Stimulated activated naive CD8-positive, alpha-beta T cell treated with anti-CD3 and anti-CD28 coated beads, Interleukin-15, Interleukin-2, amounts not matched to agents 100 U/mL and 50 U/mL, for 24 hours (primary cell): ENCODE measurements around the gene SLCO4A1.
A peak's percentile ranks its signal among the peaks of the same experiment; 100 is the strongest.

Experiments used
- ATAC-seq: fragments of 150-1000 bp; cut with Tn5 transposase; one replicate; pipeline ENCODE4 v1.10.0; 2021
- DNase-seq: peaks from one replicate; pipeline ENCODE4 v3.0.0; 2021

The SLCO4A1 gene

DNA sequence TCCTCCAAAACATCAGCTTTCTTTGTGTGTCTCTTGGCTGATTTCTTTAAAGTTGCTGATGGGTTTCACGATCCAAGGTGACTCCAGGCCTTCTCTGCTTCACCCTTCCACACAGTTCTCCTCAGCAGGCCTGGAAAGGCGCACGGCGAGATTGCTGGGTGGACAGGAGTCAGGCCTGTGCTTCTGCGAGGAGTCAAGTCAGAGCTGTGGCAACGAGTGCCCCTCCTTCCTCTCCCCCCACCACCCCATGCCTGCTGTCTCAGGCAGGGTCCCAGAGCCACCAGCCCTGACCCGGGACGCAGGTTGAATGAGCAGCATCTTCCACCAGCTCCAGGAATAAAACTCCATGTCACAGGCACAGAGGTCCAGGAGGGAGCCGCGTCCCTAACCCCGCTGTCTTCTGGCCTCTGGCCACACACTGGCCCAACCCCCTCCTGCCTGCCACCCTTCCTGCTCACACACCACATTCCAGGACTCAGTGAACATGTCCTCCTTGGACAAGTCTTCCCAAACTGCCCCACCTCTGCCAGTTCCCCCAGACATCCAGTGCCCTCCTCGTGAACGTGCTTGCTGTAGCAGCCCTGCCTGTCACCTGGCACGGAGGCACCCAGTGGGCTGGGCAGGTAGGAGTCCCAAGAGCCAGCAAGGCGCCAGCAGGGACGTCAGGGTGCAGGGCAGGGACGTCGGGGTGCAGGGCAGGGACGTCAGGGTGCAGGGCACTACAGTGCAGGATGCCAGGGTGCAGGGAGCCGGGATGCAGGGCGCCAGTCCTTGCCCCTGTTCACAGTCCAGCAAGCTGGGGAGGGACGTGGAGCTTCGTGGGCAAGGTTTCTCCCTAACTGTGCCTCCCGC lies 59.1 kb downstream of the SLCO4A1 start:
- no peak for ATAC-seq
- no peak for DNase-seq

DNA sequence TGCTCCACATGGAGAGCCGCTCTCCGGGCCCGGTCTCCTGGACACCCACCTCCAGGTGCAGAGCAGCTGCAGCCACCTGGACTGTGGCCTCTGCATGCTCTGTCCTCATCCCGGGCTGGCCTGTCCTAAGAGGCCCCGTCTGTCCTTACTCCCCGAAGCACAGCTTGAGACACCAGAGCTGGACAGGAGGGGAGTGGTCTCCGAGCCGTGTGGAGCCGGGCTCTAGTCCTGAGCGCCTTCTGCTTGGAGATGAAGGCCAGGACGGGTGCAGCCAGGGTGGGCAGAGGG lies 59.7 kb downstream of the SLCO4A1 start:
- ATAC-seq = no peak
- no peak for DNase-seq

DNA sequence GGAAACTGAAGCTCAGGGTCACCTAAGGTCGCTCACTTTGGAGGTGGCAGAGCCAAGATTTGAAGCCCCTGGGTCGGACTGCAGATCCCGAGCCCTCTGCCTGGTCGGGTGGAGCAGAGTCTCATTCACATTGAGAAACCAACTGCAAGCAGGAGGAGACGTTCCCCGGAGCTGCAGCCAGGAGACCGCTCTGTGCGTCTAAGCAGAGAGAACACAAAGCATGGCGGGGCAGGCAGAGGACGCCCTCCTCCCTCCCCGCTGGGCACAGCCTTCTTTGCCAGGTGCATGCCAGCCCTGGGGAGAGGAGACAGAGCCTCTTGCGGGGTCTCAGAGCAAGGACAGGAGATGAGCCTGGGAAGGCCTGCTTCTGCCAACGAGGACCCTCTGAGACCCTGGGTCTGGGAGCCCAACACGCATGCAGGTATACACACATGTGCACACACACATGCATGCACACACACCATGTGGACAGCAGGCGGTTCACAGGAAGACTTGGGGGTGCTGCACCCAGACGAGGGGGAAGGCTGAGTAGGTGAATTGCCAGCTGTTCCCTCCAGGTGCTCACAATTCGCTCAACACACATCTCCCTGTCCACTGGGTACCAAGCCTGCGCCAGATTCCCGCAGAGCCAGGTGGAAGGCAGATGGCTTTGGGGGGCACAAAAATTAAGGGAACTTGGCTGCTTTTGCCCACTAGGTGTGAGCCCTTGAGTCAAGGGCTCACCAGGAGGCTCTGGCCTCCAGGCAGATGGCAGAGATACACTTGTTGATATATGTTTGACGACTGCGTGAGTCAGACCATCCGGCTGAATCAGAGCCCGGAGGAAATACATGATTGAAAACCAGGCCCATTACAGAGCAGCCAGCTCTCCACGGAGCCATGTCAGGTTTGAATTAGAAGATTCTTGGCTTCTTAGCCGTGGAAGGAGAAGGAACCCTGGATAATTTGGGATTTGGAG lies 60.9 kb downstream of the SLCO4A1 start:
- DNase-seq = peak; percentile 24
- peak; percentile 81 for ATAC-seq

DNA sequence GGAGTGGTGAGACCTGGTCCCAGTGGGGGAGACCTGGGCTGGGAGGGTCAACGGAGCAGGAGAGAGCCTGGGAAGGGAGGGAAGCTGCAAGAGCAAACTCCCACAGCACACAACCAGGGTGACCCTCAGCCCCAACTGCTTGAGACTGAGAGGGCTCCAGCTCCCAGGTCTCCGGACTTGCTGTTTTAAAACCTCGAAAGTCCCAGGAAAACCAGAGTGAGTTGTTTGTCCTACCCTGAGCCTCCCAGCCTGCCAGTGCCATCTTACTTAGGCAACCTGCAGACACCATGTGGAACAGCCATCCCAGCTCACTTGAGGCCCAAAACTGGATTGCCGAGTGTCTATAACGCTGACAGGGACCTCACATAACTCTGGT lies 61.5 kb downstream of the SLCO4A1 start:
- ATAC-seq (no peak), DNase-seq (no peak)

DNA sequence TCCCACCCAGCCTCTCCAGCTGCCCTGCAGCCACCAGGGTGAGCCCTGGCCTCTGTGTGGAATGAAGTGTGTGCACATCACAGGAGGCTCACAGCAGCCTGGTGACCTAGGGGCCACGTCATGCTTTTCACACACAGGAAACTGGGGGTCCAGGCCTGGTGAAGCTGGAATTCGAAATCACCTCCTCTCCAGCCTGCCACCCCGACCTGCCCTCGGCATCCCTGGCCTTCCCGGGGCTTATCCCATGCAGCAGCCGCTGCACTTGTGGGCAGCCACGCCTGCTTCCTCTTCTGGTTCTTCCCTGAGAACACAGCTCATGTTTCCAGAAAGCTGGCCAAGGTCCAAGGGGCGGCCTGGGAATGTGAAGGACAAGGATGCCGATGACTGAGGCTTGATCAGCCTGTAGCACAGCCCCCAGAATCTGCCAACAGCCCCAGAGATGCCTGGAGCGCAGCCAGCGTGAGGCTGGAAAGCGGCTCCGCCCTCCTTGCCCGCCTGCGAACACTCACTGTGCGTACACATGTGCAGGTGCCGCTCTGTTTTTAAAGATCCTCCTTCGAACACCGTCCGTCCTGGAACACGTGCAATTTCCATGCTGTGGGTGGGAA lies 62.1 kb downstream of the SLCO4A1 start:
- no peak for ATAC-seq
- no peak for DNase-seq

DNA sequence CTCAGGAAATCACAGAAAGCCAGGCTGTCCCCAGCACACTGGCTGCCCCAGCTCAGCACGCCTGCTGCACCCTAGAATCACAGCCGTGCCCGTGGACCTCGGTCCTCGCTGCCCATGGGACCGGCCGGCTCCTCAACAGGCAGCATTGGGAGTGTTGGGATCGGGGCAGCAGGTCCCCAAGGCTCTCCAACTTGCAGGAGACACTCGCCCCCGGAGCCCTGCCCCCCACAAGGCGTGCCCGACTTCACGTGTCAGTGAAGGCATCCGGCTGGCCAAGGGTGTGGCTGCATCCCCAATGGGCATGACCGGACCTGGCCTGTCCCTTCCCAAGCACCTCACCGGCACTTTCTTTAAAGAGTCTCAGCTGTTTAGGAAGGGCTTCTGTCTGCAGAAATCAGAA lies 63.3 kb downstream of the SLCO4A1 start:
- DNase-seq = no peak
- ATAC-seq = no peak

DNA sequence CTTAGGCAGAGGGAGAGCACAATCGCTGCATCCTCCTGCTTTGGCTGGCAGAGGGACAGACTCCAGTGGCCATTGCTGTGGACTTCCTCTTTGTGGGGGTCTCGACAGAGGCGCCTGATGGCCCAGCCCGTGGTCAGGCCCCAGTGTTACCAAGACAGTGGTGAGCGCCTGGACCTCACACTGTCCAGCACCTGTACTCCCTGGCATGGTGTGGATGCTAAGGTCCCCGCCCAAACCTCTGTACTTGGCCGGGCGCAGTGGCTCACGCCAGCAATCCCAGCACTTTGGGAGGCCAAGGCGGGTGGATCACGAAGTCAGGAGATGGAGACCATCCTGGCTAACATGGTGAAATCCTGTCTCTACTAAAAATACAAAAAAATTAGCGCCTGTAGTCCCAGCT lies 64.0 kb downstream of the SLCO4A1 start:
- DNase-seq = no peak
- ATAC-seq = no peak

DNA sequence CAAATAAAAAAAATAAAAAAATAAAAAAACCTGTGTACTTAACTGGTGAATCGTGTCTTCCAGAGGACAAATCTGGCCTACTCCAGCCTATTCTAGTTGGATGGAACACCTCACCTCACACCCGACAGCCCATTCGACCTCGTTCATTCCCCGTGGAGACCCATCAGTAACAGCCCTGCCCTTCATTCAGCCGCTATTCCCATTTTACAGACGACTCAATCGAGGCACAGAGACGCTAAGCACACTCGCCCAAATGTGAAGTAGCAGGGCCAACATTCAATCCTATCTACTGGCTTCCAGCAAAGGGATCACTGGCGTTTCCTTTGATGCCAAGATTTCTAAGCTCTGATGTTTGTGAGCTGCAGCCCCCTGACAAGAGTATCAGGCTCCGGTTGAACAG lies 64.6 kb downstream of the SLCO4A1 start:
- DNase-seq = no peak
- no peak for ATAC-seq

DNA sequence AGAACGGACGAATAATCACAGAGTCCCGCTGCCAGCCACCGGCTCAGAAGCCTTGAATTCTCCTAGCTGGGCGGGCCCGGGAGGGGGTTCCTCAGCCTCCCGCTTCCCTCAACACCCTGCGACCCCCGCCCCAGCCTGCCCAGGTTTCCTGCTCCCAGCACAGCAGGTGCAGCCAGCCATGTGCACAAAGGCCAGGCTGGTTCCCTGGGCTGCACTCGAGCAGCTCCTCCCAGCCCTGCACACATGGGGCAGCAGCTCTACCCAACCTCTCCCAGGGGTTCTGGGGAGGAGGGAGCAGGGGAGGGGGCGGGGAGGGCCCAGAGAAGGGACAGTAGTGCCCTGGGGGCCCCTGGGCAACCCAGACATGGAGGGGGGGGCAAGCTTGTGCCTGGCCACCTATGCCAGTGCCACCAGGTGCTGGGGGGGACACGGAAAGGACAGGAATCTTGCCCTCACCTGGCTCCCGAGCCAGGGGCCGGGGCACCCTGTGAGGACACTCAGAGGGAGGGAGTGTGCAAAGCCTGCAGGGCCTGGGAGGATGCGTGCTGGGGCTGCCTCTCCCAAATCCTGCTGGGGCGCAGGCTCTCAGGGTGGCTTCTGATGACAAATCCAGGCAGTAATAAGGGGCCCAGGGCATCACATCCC lies 65.1 kb downstream of the SLCO4A1 start:
- no peak for DNase-seq
- ATAC-seq = no peak

DNA sequence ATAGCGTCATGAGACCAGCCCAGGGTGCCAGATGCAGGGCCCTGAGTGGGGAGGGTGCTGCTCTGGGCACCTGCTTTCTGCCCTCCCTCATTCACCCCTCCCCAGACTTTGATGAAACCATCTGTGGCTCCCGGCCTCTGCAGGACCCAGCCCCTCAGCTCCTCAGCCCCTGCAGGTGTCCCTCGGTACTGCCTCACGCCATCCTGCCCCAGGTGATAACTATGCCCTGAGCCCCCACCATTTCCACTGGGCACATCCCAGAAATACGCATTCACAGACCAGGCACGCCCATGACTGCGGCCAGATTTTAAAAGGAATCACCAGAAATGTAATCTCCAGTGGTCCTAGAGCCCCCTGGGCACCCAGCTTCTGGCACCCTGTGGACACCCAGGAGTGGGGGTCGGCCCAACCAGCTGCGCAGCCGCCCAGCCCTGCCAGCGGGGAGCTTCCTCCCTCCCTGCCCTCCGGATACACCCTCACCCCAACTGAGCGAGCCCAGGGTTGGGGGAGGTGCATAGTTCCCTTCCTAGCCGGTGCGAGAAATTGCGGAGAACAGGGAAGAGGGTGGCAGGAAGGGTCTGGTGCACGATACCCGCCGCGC lies 65.7 kb downstream of the SLCO4A1 start:
- peak; percentile 42 for DNase-seq
- no peak for ATAC-seq

DNA sequence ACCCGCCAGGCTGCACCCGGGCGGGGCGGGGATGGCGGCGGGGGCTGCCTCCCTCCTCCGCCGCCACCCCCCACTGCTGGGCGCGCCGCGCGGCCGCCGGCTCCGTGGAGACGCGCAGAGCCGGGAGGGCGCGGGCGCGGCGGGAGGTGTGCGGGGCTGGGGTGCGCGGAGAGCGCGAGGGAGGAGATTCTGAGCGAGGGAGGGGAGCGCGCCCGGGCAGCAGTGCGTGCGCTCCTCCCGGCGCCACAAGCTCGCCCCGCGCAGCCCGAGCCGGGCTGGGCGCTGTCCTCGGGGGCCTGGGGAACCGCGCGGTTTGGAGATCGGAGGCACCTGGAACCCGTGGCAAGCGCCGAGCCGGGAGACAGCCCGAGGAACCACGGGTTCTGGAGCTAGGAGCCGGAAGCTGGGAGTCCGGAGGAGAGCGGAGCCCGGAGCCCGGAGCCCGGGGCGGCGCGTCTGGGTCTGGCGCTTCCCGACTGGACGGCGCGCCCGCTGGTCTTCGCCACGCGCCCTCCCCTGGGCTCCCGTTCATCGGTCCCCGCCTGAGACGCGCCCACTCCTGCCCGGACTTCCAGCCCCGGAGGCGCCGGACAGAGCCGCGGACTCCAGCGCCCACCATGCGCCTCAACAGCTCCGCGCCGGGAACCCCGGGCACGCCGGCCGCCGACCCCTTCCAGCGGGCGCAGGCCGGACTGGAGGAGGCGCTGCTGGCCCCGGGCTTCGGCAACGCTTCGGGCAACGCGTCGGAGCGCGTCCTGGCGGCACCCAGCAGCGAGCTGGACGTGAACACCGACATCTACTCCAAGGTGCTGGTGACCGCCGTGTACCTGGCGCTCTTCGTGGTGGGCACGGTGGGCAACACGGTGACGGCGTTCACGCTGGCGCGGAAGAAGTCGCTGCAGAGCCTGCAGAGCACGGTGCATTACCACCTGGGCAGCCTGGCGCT lies 66.6 kb downstream of the SLCO4A1 start, which contains the start of gene NTSR1:
NTSR1 (plus strand) TSS at position 246 of the 946 bp plus-strand sequence; CDS start at position 618, 372 bp downstream.
- DNase-seq (no peak), ATAC-seq (no peak)

DNA sequence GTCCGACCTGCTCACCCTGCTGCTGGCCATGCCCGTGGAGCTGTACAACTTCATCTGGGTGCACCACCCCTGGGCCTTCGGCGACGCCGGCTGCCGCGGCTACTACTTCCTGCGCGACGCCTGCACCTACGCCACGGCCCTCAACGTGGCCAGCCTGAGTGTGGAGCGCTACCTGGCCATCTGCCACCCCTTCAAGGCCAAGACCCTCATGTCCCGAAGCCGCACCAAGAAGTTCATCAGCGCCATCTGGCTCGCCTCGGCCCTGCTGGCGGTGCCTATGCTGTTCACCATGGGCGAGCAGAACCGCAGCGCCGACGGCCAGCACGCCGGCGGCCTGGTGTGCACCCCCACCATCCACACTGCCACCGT lies 67.2 kb downstream of the SLCO4A1 start:
- ATAC-seq (no peak), DNase-seq (no peak)

DNA sequence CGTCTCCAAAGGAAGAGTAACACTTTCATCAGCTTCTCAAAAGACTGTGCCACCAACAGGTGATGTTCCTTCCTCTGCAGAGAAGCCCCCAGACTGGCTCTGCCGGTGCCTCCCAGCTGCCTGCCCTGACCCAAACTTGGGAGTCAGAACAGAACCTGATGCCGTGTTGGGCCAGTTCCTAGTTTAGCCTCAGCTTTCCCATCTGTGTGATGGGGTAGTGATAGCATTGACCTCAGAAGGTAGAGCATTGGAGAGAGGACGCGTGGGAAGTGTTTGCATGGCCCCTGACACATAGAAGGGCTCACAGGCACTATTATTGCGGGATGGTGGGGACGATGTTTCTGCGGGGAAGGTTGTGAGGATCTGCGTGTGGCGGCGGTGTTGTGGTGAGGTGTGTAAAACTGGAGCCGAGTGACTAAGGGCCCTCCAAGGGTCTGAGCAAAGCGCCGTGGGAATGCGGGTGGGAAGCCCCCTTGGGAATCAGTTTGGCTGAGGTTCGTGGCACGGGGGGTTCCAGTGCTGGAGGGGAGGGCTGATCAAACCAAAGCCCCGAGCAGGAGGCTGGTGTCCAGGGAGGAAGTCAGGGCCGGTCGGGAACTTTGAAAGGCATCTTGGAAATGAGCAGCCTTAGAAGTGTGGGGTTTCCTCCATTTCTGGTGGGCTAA lies 68.0 kb downstream of the SLCO4A1 start:
- ATAC-seq (no peak), DNase-seq (no peak)

DNA sequence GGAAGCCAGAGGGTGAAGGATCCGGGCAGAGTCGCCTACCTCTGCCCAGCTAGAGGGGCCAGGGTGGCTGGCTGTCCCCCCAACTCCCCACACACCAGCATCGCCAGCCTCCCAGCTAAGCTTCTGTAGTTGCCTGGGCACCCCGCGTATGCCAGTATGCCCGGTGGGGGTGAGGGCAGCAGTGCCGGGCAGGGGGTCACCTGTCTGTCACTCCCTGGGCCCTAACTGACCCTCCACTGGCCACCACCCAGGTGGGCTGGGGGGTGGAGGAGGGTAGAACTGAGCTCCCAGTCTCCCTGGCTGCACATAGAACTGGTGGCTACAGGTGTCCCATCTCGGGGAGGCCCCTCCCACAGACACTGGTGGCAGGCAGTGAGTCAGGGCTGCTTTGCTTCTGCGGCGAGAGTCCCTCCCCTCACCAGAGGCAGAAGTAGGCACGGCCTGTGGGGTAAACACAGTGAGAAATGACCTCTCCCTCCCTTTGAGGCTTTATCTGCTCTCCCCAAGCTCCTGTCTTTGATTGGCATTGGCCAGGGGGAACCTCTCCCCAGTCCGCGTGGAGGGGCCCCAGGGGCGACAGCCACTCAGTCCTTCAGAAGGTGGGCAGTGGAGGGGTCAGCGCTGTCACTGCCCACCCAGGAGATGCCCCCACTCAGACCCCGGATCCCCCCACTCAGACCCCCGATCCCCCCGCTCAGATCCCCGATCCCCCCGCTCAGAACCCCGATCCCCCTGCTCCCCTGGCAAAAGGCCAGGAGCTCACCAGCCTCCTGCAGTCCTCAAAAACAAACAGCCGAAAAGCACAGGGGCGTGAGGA lies 68.8 kb downstream of the SLCO4A1 start:
- peak; percentile 55 for ATAC-seq
- peak; percentile 26 for DNase-seq

DNA sequence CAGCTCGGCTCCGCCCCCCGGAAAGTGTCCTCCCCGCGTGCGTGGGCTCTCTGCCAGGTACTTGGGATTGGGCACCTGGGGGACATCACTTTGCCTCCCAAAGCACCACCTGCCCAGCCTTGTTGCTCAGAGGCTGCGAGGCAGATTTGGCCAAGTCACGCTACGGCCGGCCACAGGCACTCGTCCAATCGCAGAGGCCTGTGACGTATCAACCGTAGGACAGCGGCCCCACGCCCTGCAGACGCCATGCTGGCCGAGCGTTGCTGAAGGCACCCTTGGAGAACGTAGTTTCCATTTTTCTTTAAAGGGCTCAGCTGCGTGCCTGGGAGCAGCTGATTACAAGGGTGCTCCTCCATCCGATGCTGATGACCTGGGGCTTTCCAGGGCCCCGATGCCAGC lies 69.4 kb downstream of the SLCO4A1 start:
- DNase-seq = no peak
- ATAC-seq = no peak

DNA sequence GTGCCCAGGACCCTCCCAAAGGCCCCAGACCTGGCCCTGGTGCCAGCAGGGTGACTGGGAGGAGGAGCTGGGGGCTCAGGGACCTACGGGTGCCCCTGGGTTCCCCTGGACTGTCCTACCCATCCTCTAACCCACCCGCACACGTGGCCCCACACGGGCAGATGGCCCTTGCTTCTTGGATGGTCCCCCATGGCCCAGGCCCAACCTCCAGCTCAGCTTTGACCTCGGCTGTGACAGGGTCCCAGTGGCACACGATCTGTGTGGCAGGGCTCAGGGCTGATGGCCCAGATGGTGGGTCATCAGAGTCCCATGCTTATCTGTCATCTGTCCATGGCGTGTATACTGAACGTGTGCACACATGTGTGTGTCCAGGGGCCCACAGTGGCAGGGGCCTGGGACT lies 70.3 kb downstream of the SLCO4A1 start:
- ATAC-seq = no peak
- DNase-seq = no peak

DNA sequence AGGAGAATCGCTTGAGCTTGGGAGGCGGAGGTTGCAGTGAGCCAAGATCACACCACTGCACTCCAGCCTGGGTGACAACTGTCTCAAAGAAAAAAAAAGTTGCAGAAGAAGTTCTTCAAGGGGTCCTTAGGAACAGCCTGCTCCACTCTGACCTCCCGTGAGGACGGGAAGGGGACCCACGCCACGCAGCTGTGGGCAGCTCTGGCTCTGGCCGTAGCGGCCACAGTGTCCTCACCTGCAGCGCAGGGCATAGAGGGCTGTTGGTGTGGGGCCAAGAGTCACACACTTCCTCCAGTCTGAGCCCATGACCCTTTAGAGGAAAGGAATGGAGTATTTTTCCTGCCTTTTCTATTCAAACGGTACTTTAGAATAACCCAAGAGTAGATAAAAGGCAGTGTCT lies 71.7 kb downstream of the SLCO4A1 start:
- no peak for DNase-seq
- ATAC-seq = no peak

DNA sequence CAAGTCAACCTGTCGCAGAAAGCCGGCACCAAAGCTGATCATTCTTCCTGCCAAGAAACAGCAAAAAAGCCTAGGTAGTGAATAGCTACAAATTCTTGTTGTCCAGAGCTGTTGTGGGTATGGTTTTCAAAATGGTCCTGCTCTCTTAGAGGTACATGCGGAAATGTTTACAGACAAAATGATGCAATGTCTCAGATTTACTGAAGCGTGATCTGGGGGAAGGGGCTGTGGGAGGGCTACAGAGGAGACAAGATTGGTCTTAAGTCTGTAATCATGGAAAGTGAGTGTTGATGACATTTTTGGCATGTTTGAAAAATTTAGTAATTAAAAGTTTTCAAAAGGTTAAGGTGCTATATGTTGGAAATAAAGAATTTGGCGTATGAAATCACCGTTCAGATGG lies 72.5 kb downstream of the SLCO4A1 start:
- ATAC-seq (no peak), DNase-seq (no peak)

DNA sequence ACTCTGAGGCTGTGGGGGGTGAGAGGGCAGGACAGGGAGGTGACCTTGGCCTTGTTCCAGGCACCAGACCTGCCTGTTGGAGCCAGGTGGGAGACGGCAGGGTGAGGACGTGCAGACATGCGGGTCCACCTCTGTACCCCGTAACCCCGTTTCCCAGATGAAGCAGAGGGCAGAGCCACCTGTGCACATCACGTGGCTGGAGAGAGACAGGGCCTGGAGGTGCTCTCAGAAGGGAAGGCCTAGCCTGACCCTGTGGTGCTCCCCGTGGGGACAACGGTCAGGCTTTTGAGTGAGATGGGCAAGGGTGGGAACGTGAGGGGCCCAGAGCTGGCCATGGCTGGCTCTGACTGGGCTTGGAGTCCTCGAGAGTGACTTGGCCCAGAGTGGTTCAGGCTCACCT lies 72.9 kb downstream of the SLCO4A1 start:
- ATAC-seq (no peak), DNase-seq (no peak)
